ENCODE measurements around the gene UBE2E2. TPM values are rescaled to one million over a fixed set of nuclear protein-coding genes. Genes with fewer than 3 reads are reported as not detected.

Gene UBE2E2
- total RNA-seq, 3 donors from 2014 or later (not counting 1 experiment from before 2014, with no cell fraction given), result 4.8 to 6.1 (median 5.3) TPM

DNA sequence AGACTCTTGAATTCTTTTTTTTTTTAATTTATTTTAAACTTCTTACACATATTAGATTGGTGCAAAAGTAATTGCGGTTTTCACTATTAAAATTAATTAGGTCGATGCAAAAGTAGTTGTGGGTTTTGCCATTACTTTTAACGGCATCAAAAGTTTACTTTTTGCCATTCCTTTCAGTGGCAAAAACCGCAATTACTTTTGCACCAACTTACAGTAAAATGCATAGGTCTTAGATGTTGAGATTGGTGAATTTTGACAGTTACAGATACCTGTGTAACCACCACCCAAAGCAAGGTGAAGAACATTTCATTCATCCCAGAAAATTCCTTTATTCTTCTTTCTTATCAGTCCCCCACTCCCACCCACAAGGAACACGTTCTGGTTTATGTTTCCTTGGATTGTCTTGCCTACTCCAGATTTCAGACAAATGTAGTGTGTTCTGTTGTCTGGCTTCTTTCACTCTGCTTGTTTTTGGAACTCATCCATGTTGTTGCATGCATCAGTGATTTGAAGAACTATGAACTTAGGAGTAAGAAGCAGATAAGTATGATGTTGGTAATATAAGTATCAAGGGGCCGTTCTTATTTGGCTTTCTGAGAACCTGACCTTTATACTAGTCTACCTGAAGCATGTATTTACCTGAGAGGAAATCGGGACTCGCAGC lies 404.2 kb downstream of the UBE2E2 start:
- DNase-seq, result no peak

GRCh38 chr3:23608650-23609049 lies 405.5 kb downstream of the UBE2E2 start:
- TF ChIP-seq, protein P1, sequence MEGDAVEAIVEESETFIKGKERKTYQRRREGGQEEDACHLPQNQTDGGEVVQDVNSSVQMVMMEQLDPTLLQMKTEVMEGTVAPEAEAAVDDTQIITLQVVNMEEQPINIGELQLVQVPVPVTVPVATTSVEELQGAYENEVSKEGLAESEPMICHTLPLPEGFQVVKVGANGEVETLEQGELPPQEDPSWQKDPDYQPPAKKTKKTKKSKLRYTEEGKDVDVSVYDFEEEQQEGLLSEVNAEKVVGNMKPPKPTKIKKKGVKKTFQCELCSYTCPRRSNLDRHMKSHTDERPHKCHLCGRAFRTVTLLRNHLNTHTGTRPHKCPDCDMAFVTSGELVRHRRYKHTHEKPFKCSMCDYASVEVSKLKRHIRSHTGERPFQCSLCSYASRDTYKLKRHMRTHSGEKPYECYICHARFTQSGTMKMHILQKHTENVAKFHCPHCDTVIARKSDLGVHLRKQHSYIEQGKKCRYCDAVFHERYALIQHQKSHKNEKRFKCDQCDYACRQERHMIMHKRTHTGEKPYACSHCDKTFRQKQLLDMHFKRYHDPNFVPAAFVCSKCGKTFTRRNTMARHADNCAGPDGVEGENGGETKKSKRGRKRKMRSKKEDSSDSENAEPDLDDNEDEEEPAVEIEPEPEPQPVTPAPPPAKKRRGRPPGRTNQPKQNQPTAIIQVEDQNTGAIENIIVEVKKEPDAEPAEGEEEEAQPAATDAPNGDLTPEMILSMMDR (IDR thresholded peaks at IDR 0.05), result no peak
- no peaks in the 10 kb centered on the region for H3K36me3 Mint-ChIP-seq
- no peaks in the 10 kb centered on the region for H3K9me3 Mint-ChIP-seq
- H3K27me3 Mint-ChIP-seq (ENCODE audit: low read depth in 2 of 2), result peaks cover 5 to 8% of the 10 kb centered on the region in 2 donors
- Histone ChIP-seq H3K9me3 (ENCODE audit: control insufficient read depth, insufficient read depth, low read length) (no peaks in the 10 kb centered on the region), H3K27ac (ENCODE audit: low read length) (no peak overlapping the region), H3K4me1 (ENCODE audit: control insufficient read depth, insufficient read depth, low read length) (no peaks in the 10 kb centered on the region), H3K36me3 (ENCODE audit: control insufficient read depth, insufficient read depth, low read length) (no peaks in the 10 kb centered on the region), H3K4me3 (ENCODE audit: low read length) (no peak overlapping the region), H3K27me3 (ENCODE audit: control insufficient read depth, insufficient read depth, low read length) (no peaks in the 10 kb centered on the region)
- peaks cover 0 to 8% of the 10 kb centered on the region in 2 donors for H3K4me1 Mint-ChIP-seq
- intact Hi-C loops (cut with micrococcal nuclease), result no loop called here
- DNase-seq (no peak), ATAC-seq (no peak)
- no peak overlapping the region for H3K4me3 Mint-ChIP-seq
- no peak overlapping the region for H3K27ac Mint-ChIP-seq
- 95% methylated on average over 2 of the region's 2 CpGs for WGBS (ENCODE audit: insufficient coverage)

More for the DNA sequence above, 404.2 kb downstream of the UBE2E2 start:
- H3K4me1 Mint-ChIP-seq, result peaks cover 0 to 7% of the 10 kb centered on the region in 2 donors
- Histone ChIP-seq H3K27ac (ENCODE audit: low read length) (no peak overlapping the region), H3K9me3 (ENCODE audit: control insufficient read depth, insufficient read depth, low read length) (no peaks in the 10 kb centered on the region), H3K27me3 (ENCODE audit: control insufficient read depth, insufficient read depth, low read length) (no peaks in the 10 kb centered on the region), H3K4me3 (ENCODE audit: low read length) (no peak overlapping the region), H3K36me3 (ENCODE audit: control insufficient read depth, insufficient read depth, low read length) (no peaks in the 10 kb centered on the region), H3K4me1 (ENCODE audit: control insufficient read depth, insufficient read depth, low read length) (no peaks in the 10 kb centered on the region)
- peaks cover 5 to 8% of the 10 kb centered on the region in 2 donors for H3K27me3 Mint-ChIP-seq (ENCODE audit: low read depth in 2 of 2)
- TF ChIP-seq, protein P1 (IDR thresholded peaks at IDR 0.05), result no peak
- 88% methylated on average over 8 of the region's 8 CpGs for WGBS (ENCODE audit: insufficient coverage)
- H3K4me3 Mint-ChIP-seq, result no peak overlapping the region
- no peak for ATAC-seq
- no peak overlapping the region for H3K27ac Mint-ChIP-seq
- no peaks in the 10 kb centered on the region for H3K9me3 Mint-ChIP-seq
- intact Hi-C loops (cut with micrococcal nuclease), result no loop called here
- H3K36me3 Mint-ChIP-seq, result no peaks in the 10 kb centered on the region

DNA sequence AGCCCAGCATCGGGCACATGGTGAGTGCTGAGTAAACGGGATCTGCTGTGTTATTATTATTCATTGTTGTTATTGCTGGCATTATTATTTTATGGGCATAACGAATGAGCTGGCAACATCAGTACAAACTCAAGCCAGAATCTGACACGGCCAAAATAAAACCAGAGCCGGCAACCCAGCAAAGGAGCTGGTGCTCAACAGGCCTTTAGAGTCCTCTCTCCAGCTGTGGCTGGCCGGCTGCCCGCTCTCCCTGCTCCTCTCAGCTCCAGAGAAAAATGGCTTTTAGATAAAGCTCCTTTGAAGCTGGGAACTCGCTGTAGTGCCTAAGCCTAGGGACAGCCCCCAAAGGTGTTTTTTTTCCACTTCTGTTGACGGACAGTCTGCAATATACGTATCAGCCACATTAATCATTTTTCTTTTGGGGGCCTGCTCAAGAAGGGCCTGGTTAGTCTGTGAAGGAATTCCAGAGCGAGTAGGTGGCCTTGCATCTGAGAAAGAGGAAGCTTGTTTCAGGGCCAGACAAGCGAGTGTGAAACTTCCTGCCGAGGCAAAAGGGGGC lies 408.7 kb downstream of the UBE2E2 start:
- Histone ChIP-seq H3K27me3 (ENCODE audit: control insufficient read depth, insufficient read depth, low read length) (no peaks in the 10 kb centered on the region), H3K9me3 (ENCODE audit: control insufficient read depth, insufficient read depth, low read length) (no peaks in the 10 kb centered on the region), H3K27ac (ENCODE audit: low read length) (no peak overlapping the region), H3K4me1 (ENCODE audit: control insufficient read depth, insufficient read depth, low read length) (no peaks in the 10 kb centered on the region), H3K4me3 (ENCODE audit: low read length) (no peak overlapping the region), H3K36me3 (ENCODE audit: control insufficient read depth, insufficient read depth, low read length) (no peaks in the 10 kb centered on the region)
- intact Hi-C loops (cut with micrococcal nuclease), result no loop called here
- H3K4me3 Mint-ChIP-seq, result no peak overlapping the region
- H3K36me3 Mint-ChIP-seq, result no peaks in the 10 kb centered on the region
- TF ChIP-seq, protein P1 (IDR thresholded peaks at IDR 0.05), result no peak
- no peak for DNase-seq
- ATAC-seq, result no peak
- H3K27ac Mint-ChIP-seq, result no peak overlapping the region
- H3K27me3 Mint-ChIP-seq (ENCODE audit: low read depth in 2 of 2), result no peaks in the 10 kb centered on the region
- WGBS (ENCODE audit: insufficient coverage), result 48% methylated on average over 13 of the region's 13 CpGs
- no peaks in the 10 kb centered on the region for H3K9me3 Mint-ChIP-seq
- peaks cover 5 to 12% of the 10 kb centered on the region in 2 donors for H3K4me1 Mint-ChIP-seq

Measured in natural killer cell (primary cell).